HFFc6 (cell line): ENCODE data around the gene CRTC1. TPM values are rescaled to one million over a fixed set of nuclear protein-coding genes. Genes with fewer than 3 reads are reported as not detected.

Source experiments
- DNase-seq: peaks from one replicate; pipeline ENCODE4 v3.0.0-alpha.2; 2018
- H3K27ac Mint-ChIP-seq: 2 replicates; pipeline ENCODE4 v1.8.0; 2020; ENCODE audit warnings: mild to moderate bottlenecking, mixed read lengths
- H3K27me3 Mint-ChIP-seq: 2 replicates; pipeline ENCODE4 v1.8.0; 2021; ENCODE audit warnings: mild to moderate bottlenecking, moderate library complexity, mixed read lengths; ENCODE audit not compliant: insufficient read depth
- H3K36me3 Mint-ChIP-seq: 2 replicates; pipeline ENCODE4 v1.8.0; 2021; ENCODE audit warnings: low read depth, mixed read lengths
- H3K4me1 Mint-ChIP-seq: 2 replicates; pipeline ENCODE4 v1.8.0; 2020; ENCODE audit warnings: low read depth, mixed read lengths
- H3K4me3 Mint-ChIP-seq: 2 replicates; pipeline ENCODE4 v1.8.0; 2020; ENCODE audit warnings: mild to moderate bottlenecking, moderate library complexity, mixed read lengths
- H3K9me3 Mint-ChIP-seq: 2 replicates; pipeline ENCODE4 v1.8.0; 2020; ENCODE audit warnings: mild to moderate bottlenecking, mixed read lengths
- CTCF ChIP-seq: fragments of 200-600 bp; sonication (generic); IDR thresholded peaks from 2 replicates; pipeline ENCODE4 v1.5.0; 2021; ENCODE audit warnings: antibody characterized with exemption, mild to moderate bottlenecking
- total RNA-seq, 6 experiments: library from RNA; stranded (reverse); fragmentation: NEBNext Ultra II Directional; extraction: Animal tissue kit (Norgen Biotek cat#: 25700); gene quantifications; 2 replicates in 1 of 6; 3 replicates in 5 of 6; pipeline ENCODE4 v1.2.3, GENCODE V29; 2021

Gene CRTC1
- total RNA-seq, 6 experiments from 2014 or later, result 11.8 to 14.5 (median 13.4) TPM

DNA sequence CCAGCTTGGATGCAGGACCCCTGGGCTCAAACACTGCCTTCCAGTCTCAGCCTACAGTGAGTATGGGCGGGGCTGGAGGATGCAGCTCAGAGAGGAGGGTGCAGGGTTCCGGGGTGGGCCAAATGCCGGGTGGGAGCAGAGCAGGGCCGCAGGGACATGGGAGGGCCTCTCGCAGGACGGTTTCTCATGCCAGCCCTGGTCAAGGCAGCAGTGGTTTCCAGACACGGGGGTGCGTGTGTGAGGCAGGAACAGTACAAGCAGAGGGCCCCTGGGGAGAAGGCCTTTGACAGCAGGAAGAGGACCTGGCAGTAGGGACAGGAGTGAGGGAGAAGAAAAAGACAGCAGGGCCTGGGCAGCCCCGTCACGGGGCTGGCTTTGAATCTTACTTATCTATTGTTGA lies 34.1 kb downstream of the CRTC1 start:
- Mint-ChIP-seq H3K4me3 (no peak overlapping the region), H3K4me1 (no peaks in the 10 kb centered on the region), H3K27ac (no peak overlapping the region), H3K27me3 (no peaks in the 10 kb centered on the region; the same call in 1 of the 2 replicates), H3K9me3 (no peaks in the 10 kb centered on the region), H3K36me3 (peaks cover 5% of the 10 kb centered on the region)
- TF ChIP-seq CTCF, result no peak
- no peak for DNase-seq

DNA sequence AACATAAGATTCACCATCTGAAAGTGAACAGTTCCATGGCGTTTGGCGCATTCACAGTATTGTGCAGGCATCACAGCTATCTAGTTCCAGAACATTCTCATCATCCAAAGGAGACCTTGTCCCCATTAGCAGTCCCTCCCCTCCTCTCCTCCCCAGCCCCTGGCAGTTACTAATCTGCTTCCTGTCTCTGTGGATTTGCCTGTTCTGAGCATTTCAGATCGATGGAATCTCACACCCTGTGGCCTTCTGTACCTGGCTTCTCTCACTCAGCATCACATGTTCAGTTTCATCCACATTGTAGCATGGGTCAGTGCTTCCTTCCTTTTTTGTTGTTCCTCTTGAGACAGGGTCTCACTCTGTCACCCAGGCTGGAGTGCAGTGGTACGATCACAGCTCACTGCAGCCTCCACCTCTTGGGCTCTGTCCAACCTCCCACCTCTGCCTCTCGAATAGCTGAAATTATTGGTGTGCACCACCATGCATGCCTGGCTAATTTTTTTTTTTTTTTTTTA lies 34.6 kb downstream of the CRTC1 start:
- H3K4me3 Mint-ChIP-seq, result no peak overlapping the region
- H3K27ac Mint-ChIP-seq, result no peak overlapping the region
- H3K36me3 Mint-ChIP-seq, result peaks cover 7% of the 10 kb centered on the region
- DNase-seq, result no peak
- H3K27me3 Mint-ChIP-seq, result no peaks in the 10 kb centered on the region; the same call in 1 of the 2 replicates
- TF ChIP-seq CTCF, result no peak
- H3K9me3 Mint-ChIP-seq, result no peaks in the 10 kb centered on the region
- H3K4me1 Mint-ChIP-seq, result no peaks in the 10 kb centered on the region

DNA sequence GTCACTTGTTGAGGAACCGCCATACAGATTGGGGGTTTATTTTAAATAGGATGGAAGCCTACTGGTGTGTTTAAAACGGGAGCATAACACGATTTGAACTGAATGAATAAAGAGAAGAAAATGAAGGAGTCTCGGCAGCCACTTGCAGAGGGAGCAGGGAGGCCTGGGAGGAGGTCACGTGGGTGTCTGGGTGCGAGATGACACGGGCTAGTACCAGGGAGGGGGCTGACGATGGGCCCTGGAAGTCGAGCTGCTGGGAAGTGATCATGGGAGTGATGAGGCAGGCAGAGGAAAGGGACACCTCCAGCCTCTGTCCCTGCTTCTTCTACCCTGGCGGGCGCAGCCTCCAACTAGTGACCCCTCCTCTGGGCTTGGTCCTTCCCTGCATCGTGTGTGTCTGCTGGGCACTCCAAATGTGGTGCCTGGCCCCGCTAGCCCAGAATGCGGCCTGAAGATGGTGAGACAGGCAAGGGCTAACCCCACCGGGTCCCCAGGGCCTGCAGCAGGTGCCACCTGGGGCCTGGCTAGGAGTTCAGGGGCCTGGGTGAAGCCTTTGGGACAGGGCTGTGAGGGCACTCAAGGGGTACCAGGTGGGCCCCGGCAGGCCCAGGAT lies 35.5 kb downstream of the CRTC1 start:
- Mint-ChIP-seq H3K9me3 (no peaks in the 10 kb centered on the region), H3K4me1 (no peaks in the 10 kb centered on the region), H3K36me3 (peaks cover 7% of the 10 kb centered on the region), H3K27me3 (no peaks in the 10 kb centered on the region; the same call in 1 of the 2 replicates), H3K4me3 (no peak overlapping the region), H3K27ac (no peak overlapping the region)
- TF ChIP-seq CTCF, result no peak
- no peak for DNase-seq

- no peak overlapping the region for H3K27ac Mint-ChIP-seq
- H3K27me3 Mint-ChIP-seq, result no peaks in the 10 kb centered on the region; the same call in 1 of the 2 replicates
- no peak overlapping the region for H3K4me3 Mint-ChIP-seq
- no peaks in the 10 kb centered on the region for H3K4me1 Mint-ChIP-seq
- peaks cover 7% of the 10 kb centered on the region for H3K36me3 Mint-ChIP-seq
- no peak for DNase-seq
- H3K9me3 Mint-ChIP-seq, result no peaks in the 10 kb centered on the region
- TF ChIP-seq CTCF, result no peak
Observed at GRCh38 chr19:18719541-18719940, 36.1 kb downstream of the CRTC1 start.

DNA sequence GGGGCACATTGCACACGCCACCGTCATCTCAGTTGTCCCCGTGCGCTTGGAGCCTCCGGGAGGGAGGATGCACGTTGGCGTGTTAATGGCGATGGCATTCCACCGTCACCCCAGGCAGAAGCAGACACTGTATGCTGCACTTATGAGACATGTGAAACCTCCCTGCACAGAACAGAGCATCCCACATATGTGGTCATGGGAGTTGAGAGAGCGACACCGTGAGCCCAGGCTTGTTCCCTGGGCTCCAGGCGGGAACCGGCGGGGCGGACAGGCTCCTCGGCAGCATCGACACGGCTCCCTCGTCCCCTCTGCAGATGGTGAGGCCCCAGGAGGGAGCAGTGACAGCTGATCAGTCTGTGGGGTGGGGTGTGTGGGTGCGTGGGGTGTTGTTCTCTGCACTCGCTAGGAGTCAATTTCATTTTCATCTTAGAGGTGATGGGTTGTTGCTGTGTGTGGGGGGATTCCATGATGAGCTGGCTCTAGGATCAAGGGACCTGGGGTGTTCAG lies 40.4 kb downstream of the CRTC1 start:
- TF ChIP-seq CTCF, result no peak
- Mint-ChIP-seq H3K27ac (no peak overlapping the region), H3K4me1 (no peaks in the 10 kb centered on the region), H3K4me3 (no peak overlapping the region), H3K9me3 (no peaks in the 10 kb centered on the region), H3K27me3 (peaks cover 2% of the 10 kb centered on the region), H3K36me3 (peaks cover 7% of the 10 kb centered on the region)
- DNase-seq, result no peak
